ENCODE data around the gene IGF1R. TPM values are rescaled to one million over a fixed set of nuclear protein-coding genes. Genes with fewer than 3 reads are reported as not detected.

Gene IGF1R
- total and polyA plus RNA-seq, 2 donors (not counting 3 experiments of a cell fraction or from before 2014, with no cell fraction given), result 16.1 to 59.1 TPM

DNA sequence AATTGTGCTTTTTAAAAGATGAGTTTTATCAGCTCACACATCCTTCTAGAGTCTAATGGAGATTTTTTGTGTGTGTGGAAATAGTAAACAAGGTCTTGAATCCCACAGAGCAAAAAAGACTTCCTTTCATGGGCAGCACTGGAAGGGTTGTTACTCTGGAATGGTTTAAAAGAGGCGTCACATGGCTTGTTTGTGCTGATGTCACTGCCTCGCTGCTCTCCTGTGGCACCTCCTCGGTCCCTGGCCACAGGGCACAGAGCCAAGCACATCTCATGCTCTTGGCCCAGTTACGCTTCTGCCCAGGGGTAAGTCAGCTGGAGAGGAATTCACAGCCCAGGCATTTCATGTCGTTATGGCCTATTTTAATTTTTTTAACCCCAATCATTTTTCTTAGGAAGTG, 306.1 kb downstream of the IGF1R start:
- Histone ChIP-seq H3K4me3 (replicated peaks in 1 of 3; ENCODE audit: insufficient read depth in 1 of 3, low read depth in 1 of 3, low read length in 3 of 3) (no peak overlapping the region), H3K4me2 (ENCODE audit: insufficient read depth, low read length) (no peak overlapping the region), H3K9ac (replicated peaks; ENCODE audit: extremely low read depth, insufficient read depth, low read length) (no peak overlapping the region), H3K9me1 (replicated peaks; ENCODE audit: control insufficient read depth, extremely low read depth, insufficient read depth, low read length) (no peaks in the 10 kb centered on the region), H4K20me1 (replicated peaks; ENCODE audit: control insufficient read depth, extremely low read depth, insufficient read depth, low read length) (no peaks in the 10 kb centered on the region), H2AFZ (ENCODE audit: low read depth, low read length) (no peak overlapping the region), H3K27me3 (ENCODE audit: control insufficient read depth in 2 of 2, insufficient read depth in 2 of 2, low read length in 2 of 2) (no peaks in the 10 kb centered on the region), H3K36me3 (ENCODE audit: control insufficient read depth in 2 of 2, extremely low read depth in 1 of 2, insufficient read depth in 2 of 2, low read length in 2 of 2) (peaks cover 4 to 35% of the 10 kb centered on the region in 2 experiments), H3K79me2 (ENCODE audit: control insufficient read depth, insufficient read depth, low read length) (no peaks in the 10 kb centered on the region), H3K4me1 (ENCODE audit: control insufficient read depth, extremely low read depth, insufficient read depth, low read length) (peaks cover 3% of the 10 kb centered on the region), H3K9me3 (replicated peaks; ENCODE audit: control insufficient read depth, insufficient read depth, low read length) (no peaks in the 10 kb centered on the region), H3K27ac (ENCODE audit: insufficient read depth, low read depth, low read length) (no peak overlapping the region)
- no peak for TF ChIP-seq JUN (IDR thresholded peaks at IDR 0.05; ENCODE audit: borderline replicate concordance, insufficient read depth, insufficient read length, low read depth)
- TF ChIP-seq EZH2 (IDR thresholded peaks at IDR 0.05; ENCODE audit: borderline replicate concordance, low read depth, low read length, severe bottlenecking), result no peak
- TF ChIP-seq, protein P1, sequence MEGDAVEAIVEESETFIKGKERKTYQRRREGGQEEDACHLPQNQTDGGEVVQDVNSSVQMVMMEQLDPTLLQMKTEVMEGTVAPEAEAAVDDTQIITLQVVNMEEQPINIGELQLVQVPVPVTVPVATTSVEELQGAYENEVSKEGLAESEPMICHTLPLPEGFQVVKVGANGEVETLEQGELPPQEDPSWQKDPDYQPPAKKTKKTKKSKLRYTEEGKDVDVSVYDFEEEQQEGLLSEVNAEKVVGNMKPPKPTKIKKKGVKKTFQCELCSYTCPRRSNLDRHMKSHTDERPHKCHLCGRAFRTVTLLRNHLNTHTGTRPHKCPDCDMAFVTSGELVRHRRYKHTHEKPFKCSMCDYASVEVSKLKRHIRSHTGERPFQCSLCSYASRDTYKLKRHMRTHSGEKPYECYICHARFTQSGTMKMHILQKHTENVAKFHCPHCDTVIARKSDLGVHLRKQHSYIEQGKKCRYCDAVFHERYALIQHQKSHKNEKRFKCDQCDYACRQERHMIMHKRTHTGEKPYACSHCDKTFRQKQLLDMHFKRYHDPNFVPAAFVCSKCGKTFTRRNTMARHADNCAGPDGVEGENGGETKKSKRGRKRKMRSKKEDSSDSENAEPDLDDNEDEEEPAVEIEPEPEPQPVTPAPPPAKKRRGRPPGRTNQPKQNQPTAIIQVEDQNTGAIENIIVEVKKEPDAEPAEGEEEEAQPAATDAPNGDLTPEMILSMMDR (IDR thresholded peaks at IDR 0.05; ENCODE audit: extremely low read depth in 1 of 2, insufficient read depth in 1 of 2, low read depth in 1 of 2, low read length in 2 of 2), result no peak
- TF ChIP-seq, protein P2, sequence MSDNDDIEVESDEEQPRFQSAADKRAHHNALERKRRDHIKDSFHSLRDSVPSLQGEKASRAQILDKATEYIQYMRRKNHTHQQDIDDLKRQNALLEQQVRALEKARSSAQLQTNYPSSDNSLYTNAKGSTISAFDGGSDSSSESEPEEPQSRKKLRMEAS (IDR thresholded peaks at IDR 0.05; ENCODE audit: insufficient read depth, insufficient read length), result no peak
- no peak for TF ChIP-seq MYC (IDR thresholded peaks at IDR 0.05; ENCODE audit: low read depth, low read length)
- TF ChIP-seq GATA2 (IDR thresholded peaks at IDR 0.05; ENCODE audit: insufficient read depth, insufficient read length, low read depth, low read length), result no peak
- FAIRE-seq (no peak), DNase-seq (ENCODE audit: low read depth, low spot score) (no peak)
- intact Hi-C loops (cut with micrococcal nuclease), result no loop called here
- dilution Hi-C loops (cut with MboI; ENCODE audit: extremely low pct_ligation_motif_present, low sequenced_read_pairs), result no loop called here
- CTCF ChIA-PET, result interaction anchor here (1.3 kb wide), 1 partner anchor 122 kb away, joined by 3 read pairs; no protein-coding TSS in a partner anchor
- POLR2A ChIA-PET, result no interaction called here
- BruUV-seq (replicated peaks), result no TSS peak
